ENCODE results near the gene SAMD1.

SAMD1 gene

DNA sequence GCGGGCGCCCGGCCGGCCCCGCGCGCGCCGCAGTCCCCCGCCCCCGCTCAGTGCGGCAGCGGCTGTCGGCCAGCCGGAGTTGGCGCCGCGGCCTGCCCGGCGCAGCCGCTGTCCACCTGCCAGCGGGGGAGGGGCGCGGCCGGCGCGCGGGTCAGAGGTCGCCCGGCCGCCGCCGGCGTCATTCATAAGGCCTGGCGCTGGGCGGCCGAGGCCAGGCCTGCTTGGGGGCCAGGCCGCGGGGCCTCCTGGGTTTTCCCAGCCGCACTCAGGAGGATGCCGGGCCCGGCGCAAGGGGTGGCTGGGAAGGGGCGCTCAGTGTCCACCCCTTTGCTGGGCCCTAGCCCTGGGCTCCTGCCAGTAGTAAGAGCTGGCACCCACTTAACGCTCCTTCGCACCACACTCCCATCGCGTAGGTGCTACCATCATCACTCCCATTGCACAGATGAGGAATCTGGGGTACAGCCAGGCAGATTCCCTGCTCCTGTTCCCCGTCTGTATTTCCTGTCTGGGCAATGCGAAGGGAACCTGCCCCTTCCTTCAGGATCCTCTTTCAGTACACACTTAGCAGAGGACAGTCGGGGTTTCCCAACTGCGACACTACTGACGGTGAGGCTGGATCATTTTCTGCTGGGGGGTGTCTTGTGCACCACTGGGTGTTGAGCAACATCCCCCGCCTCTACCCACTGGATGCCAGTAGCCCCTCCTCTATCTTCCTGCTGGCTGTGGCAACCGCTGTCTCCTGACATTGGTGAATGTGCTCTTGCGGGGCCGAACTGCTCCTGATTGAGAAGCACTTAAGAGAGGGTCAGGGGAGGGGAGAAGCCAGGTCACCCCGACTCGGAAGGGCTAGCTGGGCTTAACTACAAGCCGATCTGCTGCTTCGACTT is 27.9 kb upstream of the SAMD1 start:
- no peak overlapping the region for H2AFZ ChIP-seq (ENCODE audit: low read depth, low read length)
- H3K9me3 ChIP-seq (ENCODE audit: low read length) = no peaks in the 10 kb centered on the region
- H3K27me3 ChIP-seq (ENCODE audit: insufficient read depth, low read length) = no peaks in the 10 kb centered on the region
- H3K4me1 ChIP-seq (ENCODE audit: insufficient read depth, low read length) = peaks cover 30% of the 10 kb centered on the region
- peak overlapping the region; percentile 49 for H3K4me3 ChIP-seq (ENCODE audit: low read length)
- peaks cover 8% of the 10 kb centered on the region for H3K36me3 ChIP-seq (ENCODE audit: insufficient read depth, low read length)

DNA sequence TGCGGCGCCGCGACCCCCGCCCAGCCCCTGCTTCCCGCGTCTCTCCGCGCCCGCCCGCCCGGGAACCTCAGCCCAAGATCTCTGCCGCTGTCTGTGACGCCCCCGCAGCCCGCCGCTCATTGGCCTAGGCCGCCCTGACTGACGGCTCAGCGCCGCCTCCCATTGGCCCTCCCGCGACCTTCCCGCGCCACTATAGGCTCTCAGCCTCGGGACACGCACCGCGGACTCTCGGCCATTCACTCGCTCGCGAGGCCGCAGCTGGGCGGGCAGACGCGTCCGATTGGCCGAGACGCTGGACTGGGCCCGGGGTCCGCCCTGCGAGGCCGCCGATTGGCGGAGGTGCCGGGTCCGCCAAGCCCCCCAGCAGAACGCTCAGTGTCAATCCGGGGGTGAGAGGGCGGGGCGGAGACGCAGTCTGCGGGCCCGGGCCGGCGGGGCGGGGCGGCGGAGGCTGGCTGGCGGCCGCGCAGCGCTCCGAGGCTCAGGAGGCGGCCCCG is 27.2 kb upstream of the SAMD1 start, which contains the start of gene PRKACA:
TSS of gene PRKACA (minus strand) at position 95 of the 497 bp plus-strand sequence. CDS start 215 bp downstream, outside the sequence.
- Histone ChIP-seq H3K36me3 (ENCODE audit: insufficient read depth, low read length) (peaks cover 8% of the 10 kb centered on the region), H3K9me3 (ENCODE audit: low read length) (no peaks in the 10 kb centered on the region), H2AFZ (ENCODE audit: low read depth, low read length) (no peak within 1 kb of the TSS), H3K27me3 (ENCODE audit: insufficient read depth, low read length) (no peaks in the 10 kb centered on the region), H3K4me1 (ENCODE audit: insufficient read depth, low read length) (peaks cover 37% of the 10 kb centered on the region), H3K4me3 (ENCODE audit: low read length) (peak within 1 kb of the TSS; percentile 57)

- Histone ChIP-seq H2AFZ (ENCODE audit: low read depth, low read length) (no peak overlapping the region), H3K4me1 (ENCODE audit: insufficient read depth, low read length) (peaks cover 38% of the 10 kb centered on the region), H3K27me3 (ENCODE audit: insufficient read depth, low read length) (no peaks in the 10 kb centered on the region), H3K4me3 (ENCODE audit: low read length) (peak overlapping the region; percentile 57), H3K9me3 (ENCODE audit: low read length) (no peaks in the 10 kb centered on the region), H3K36me3 (ENCODE audit: insufficient read depth, low read length) (peaks cover 8% of the 10 kb centered on the region)
These were observed 26.5 kb upstream of the SAMD1 start for GRCh38 chr19:14116918-14117578.

DNA sequence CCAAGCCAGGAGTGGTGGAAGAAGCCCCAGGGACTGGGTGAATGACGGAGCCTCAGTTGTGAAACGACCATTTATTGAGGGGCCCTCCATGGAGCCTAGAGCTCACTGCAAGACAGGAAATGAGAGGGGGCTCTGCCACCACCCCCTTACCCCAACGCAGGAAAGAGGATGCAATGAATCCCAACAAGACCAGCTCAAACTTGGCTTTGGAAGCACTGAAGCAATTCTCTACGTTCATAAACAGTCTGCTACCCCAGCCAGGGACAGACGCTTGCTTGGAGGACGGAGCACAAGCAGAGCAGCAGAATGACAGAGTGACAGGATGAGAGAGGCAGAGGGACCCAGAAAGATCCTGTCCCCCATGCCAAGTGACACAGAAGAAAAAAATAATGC is 26.0 kb upstream of the SAMD1 start:
- Histone ChIP-seq H3K4me3 (ENCODE audit: low read length) (peak overlapping the region; percentile 57), H3K4me1 (ENCODE audit: insufficient read depth, low read length) (peaks cover 38% of the 10 kb centered on the region), H2AFZ (ENCODE audit: low read depth, low read length) (no peak overlapping the region), H3K27me3 (ENCODE audit: insufficient read depth, low read length) (no peaks in the 10 kb centered on the region), H3K9me3 (ENCODE audit: low read length) (no peaks in the 10 kb centered on the region), H3K36me3 (ENCODE audit: insufficient read depth, low read length) (peaks cover 9% of the 10 kb centered on the region)

DNA sequence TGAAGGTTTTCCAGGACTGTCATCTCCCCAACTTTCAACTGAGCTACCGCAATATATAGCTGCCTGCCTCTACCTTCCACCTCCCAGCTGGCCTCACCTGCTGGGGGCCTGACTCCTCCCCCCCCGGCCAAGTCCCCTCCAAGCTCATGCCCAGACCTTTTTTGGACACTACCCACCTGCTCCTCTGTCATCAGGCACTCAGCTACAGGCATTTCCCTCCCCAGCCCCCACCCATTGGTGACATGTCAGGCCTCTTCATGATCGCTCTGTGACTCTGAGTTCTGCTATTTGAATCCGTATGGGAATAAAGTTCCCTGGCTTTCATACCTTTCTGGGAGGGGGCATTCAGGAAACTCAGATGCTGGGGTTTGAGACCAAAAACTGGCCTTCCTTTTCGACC is 25.2 kb upstream of the SAMD1 start:
- Histone ChIP-seq H2AFZ (ENCODE audit: low read depth, low read length) (no peak overlapping the region), H3K4me1 (ENCODE audit: insufficient read depth, low read length) (peaks cover 38% of the 10 kb centered on the region), H3K9me3 (ENCODE audit: low read length) (no peaks in the 10 kb centered on the region), H3K4me3 (ENCODE audit: low read length) (peak overlapping the region; percentile 57), H3K27me3 (ENCODE audit: insufficient read depth, low read length) (no peaks in the 10 kb centered on the region), H3K36me3 (ENCODE audit: insufficient read depth, low read length) (peaks cover 4% of the 10 kb centered on the region)

DNA sequence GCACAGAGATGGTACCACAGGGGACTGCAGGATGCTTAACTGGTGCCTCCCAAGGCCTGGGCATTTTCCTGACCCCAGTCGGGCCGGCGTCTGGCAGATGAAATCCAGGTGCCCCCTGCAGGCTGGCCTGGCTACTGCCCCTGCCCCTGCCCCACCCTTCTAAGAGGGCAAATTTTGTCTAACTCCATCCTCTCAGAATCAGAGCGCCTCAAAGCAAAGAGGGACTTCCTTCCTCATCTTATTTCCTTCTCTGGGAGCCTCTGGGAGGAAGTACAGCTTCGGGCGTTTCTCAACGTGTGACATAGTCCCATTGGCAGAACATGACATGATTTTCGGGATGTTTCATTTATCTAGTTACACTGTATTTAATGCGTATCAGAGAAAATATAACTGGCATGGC is 24.3 kb upstream of the SAMD1 start:
- Histone ChIP-seq H3K27me3 (ENCODE audit: insufficient read depth, low read length) (no peaks in the 10 kb centered on the region), H2AFZ (ENCODE audit: low read depth, low read length) (no peak overlapping the region), H3K36me3 (ENCODE audit: insufficient read depth, low read length) (peaks cover 4% of the 10 kb centered on the region), H3K9me3 (ENCODE audit: low read length) (no peaks in the 10 kb centered on the region), H3K4me1 (ENCODE audit: insufficient read depth, low read length) (peaks cover 38% of the 10 kb centered on the region), H3K4me3 (ENCODE audit: low read length) (no peak overlapping the region)

- H3K9me3 ChIP-seq (ENCODE audit: low read length) = no peaks in the 10 kb centered on the region
- H2AFZ ChIP-seq (ENCODE audit: low read depth, low read length) = no peak overlapping the region
- H3K4me3 ChIP-seq (ENCODE audit: low read length) = no peak overlapping the region
- H3K36me3 ChIP-seq (ENCODE audit: insufficient read depth, low read length) = peaks cover 4% of the 10 kb centered on the region
- no peaks in the 10 kb centered on the region for H3K27me3 ChIP-seq (ENCODE audit: insufficient read depth, low read length)
- H3K4me1 ChIP-seq (ENCODE audit: insufficient read depth, low read length) = peaks cover 37% of the 10 kb centered on the region
These were observed 23.9 kb upstream of the SAMD1 start for GRCh38 chr19:14114439-14114838.

- Histone ChIP-seq H3K9me3 (ENCODE audit: low read length) (no peaks in the 10 kb centered on the region), H3K27me3 (ENCODE audit: insufficient read depth, low read length) (no peaks in the 10 kb centered on the region), H2AFZ (ENCODE audit: low read depth, low read length) (no peak overlapping the region), H3K4me1 (ENCODE audit: insufficient read depth, low read length) (peaks cover 31% of the 10 kb centered on the region), H3K36me3 (ENCODE audit: insufficient read depth, low read length) (peaks cover 4% of the 10 kb centered on the region), H3K4me3 (ENCODE audit: low read length) (no peak overlapping the region)
These were observed 23.3 kb upstream of the SAMD1 start for GRCh38 chr19:14113762-14114414.

- no peak overlapping the region for H3K4me3 ChIP-seq (ENCODE audit: low read length)
- H3K36me3 ChIP-seq (ENCODE audit: insufficient read depth, low read length) = peaks cover 4% of the 10 kb centered on the region
- H3K4me1 ChIP-seq (ENCODE audit: insufficient read depth, low read length) = peaks cover 25% of the 10 kb centered on the region
- H3K9me3 ChIP-seq (ENCODE audit: low read length) = no peaks in the 10 kb centered on the region
- H3K27me3 ChIP-seq (ENCODE audit: insufficient read depth, low read length) = no peaks in the 10 kb centered on the region
- H2AFZ ChIP-seq (ENCODE audit: low read depth, low read length) = no peak overlapping the region
These were observed 22.3 kb upstream of the SAMD1 start for GRCh38 chr19:14112809-14113385.

DNA sequence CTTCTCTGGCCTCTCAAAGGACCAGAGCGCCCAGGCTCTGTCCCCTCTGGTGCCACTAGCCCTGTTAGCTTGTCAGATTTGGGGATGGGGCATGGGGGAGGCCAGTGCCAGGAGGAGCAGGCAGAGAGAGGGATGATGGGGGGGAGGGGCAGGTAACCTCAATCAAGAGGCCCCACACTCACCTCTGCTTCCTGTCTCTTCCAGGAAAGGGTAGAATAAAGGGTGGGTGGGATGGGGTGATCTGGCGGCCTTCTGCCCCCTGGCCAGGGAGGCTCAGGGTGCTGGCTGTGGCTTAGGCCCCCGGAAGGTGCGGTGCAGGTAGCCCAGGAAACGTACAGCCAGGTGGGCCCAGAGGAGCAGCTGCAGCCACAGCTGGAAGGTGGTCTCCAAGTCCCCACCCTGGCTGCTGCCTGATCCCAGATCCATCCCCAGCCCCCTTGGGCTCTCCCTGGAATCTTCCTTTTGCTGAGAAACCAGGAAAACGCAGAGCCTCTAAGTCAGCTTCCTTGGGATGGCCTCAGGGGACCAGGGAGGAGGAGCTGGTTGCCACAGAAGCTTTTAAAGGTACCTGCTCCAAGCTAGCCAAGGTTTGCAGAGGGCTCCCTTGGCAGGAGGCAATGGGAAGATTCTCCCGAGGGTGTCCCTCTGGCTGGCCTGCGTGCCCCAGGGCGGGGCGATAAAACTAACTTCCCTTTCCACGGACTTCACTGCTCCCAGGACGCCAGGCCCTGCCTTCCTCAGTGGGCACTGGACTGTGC is 21.7 kb upstream of the SAMD1 start:
- H2AFZ ChIP-seq (ENCODE audit: low read depth, low read length) = no peak overlapping the region
- no peaks in the 10 kb centered on the region for H3K9me3 ChIP-seq (ENCODE audit: low read length)
- no peaks in the 10 kb centered on the region for H3K27me3 ChIP-seq (ENCODE audit: insufficient read depth, low read length)
- H3K4me1 ChIP-seq (ENCODE audit: insufficient read depth, low read length) = peaks cover 25% of the 10 kb centered on the region
- no peak overlapping the region for H3K4me3 ChIP-seq (ENCODE audit: low read length)
- peaks cover 8% of the 10 kb centered on the region for H3K36me3 ChIP-seq (ENCODE audit: insufficient read depth, low read length)

DNA sequence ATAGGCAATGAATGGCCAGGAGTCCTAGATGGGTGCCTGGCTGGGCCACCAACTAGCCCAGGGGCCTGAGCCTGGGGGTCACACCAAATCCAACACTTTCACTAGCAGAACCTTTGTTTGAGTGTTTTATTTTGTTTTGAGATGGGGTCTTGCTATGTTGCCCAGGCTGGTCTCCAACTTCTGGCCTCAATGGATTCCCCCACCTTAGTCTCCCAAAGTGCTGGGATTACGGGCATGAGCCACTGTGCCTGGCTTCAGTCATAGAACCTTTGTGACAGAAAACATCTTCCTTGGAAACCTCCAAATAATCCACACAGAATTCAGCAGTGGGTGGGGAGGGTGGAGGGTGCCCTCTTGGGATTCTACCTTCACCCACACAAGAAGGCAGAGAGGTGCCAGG is 20.9 kb upstream of the SAMD1 start:
- no peak overlapping the region for H3K4me3 ChIP-seq (ENCODE audit: low read length)
- H2AFZ ChIP-seq (ENCODE audit: low read depth, low read length) = no peak overlapping the region
- H3K36me3 ChIP-seq (ENCODE audit: insufficient read depth, low read length) = peaks cover 13% of the 10 kb centered on the region
- H3K27me3 ChIP-seq (ENCODE audit: insufficient read depth, low read length) = no peaks in the 10 kb centered on the region
- no peaks in the 10 kb centered on the region for H3K9me3 ChIP-seq (ENCODE audit: low read length)
- H3K4me1 ChIP-seq (ENCODE audit: insufficient read depth, low read length) = peaks cover 23% of the 10 kb centered on the region

DNA sequence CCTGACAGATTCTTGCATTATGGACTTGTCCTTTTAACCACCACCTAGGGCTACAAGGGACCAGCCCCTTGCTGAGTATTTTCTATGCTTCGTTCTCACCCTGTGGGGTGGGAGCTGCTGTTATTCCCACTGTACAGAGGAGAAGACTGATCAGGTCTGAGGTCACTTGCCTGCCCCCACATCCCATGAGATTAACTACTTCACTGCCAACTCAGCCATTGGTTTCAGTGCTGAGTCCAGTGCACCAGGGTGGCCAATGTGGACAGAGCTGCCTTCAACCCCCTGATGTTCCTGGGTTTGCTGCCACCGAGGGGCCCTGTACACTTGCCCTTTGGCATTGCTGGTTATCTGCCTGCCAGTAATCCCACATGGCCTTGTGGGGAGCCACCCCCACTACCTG is 20.1 kb upstream of the SAMD1 start:
- Histone ChIP-seq H3K9me3 (ENCODE audit: low read length) (no peaks in the 10 kb centered on the region), H3K27me3 (ENCODE audit: insufficient read depth, low read length) (no peaks in the 10 kb centered on the region), H3K4me3 (ENCODE audit: low read length) (no peak overlapping the region), H3K36me3 (ENCODE audit: insufficient read depth, low read length) (peaks cover 19% of the 10 kb centered on the region), H3K4me1 (ENCODE audit: insufficient read depth, low read length) (peaks cover 14% of the 10 kb centered on the region), H2AFZ (ENCODE audit: low read depth, low read length) (no peak overlapping the region)
